Gastrocnemius medialis (tissue), 4 donors: Measurements from ENCODE around the gene IFFO2.

Experiments
- CTCF ChIP-seq, 5 experiments: fragments of 450-650 bp in 3 of 5; fragments of 200-600 bp in 2 of 5; sonication (generic) in 2 of 5; IDR thresholded peaks in 4 of 5; conservative IDR thresholded peaks in 1 of 5; 1 replicate in 4 of 5; 2 replicates in 1 of 5; pipeline ENCODE4 v1.5.1; 2016 to 2019; ENCODE audit warnings: antibody characterized with exemption in 5 of 5, mild to moderate bottlenecking in 3 of 5, moderate library complexity in 3 of 5
- POLR2A ChIP-seq, 2 donors: fragments of 450-650 bp; IDR thresholded peaks; one replicate each; pipeline ENCODE4 v1.6.1; 2017; ENCODE audit warnings: antibody characterized with exemption in 2 of 2, mild to moderate bottlenecking in 2 of 2, moderate library complexity in 2 of 2

- TF ChIP-seq CTCF (IDR thresholded peaks at IDR 0.05 in 4 of 5, conservative IDR thresholded peaks at IDR 0.05 in 1 of 5) (no peak), POLR2A (IDR thresholded peaks at IDR 0.05) (no peak)
Measured at GRCh38 chr1:18943162-18943561, 13.3 kb downstream of the IFFO2 start.
